HepG2 (cell line): ENCODE data around the gene PKNOX2. TPM values are rescaled to one million over a fixed set of nuclear protein-coding genes. Genes with fewer than 3 reads are reported as not detected.

ENCODE experiments used
- ATAC-seq: fragments of 200-7000 bp; cut with Tn5 transposase; 3 replicates; pipeline ENCODE4 v1.9.1; 2020; ENCODE audit warnings: mild to moderate bottlenecking, moderate library complexity
- BruUV-seq: library from RNA; stranded (reverse); fragments of 400-500 nt; replicated peaks from 2 replicates; lab custom pipeline; 2021; lab: Mats Ljungman, UMichigan
- CTCF ChIA-PET: fragments of 300-600 bp; formaldehyde crosslinking; extraction: SDS; loops from one replicate; lab custom pipeline; 2021; ENCODE audit warnings: low total read pairs, inconsistent platforms, low intra/inter-chr PET ratio; lab: Yijun Ruan, JAX
- POLR2A ChIA-PET: fragments of 350-600 bp; sonication (Branson Sonifier 250); formaldehyde crosslinking; loops from one replicate; lab custom pipeline; 2020; ENCODE audit warnings: antibody characterized with exemption, inconsistent platforms; lab: Yijun Ruan, JAX
- DNase-seq: peaks from one replicate; pipeline ENCODE4 v3.0.0-alpha.2; 2015; ENCODE audit warnings: low spot score
- FAIRE-seq: peaks from 3 replicates; lab custom pipeline; 2011; peaks lifted over from hg19 to GRCh38; lab: Jason Lieb, UNC
- H2AFZ ChIP-seq: one replicate; pipeline ENCODE4 v1.6.1; 2011; ENCODE audit warnings: low read length, inconsistent platforms
- H3K27ac ChIP-seq: fragments of 300-600 bp; 3 replicates; pipeline ENCODE4 v1.8.0; 2011; ENCODE audit warnings: mixed run types, mild to moderate bottlenecking, mixed read lengths, low read length, inconsistent platforms; ENCODE audit not compliant: insufficient read depth; ENCODE audit errors: extremely low read length
- H3K27me3 ChIP-seq, 2 experiments: fragments of 200-600 bp in 1 of 2; 2 replicates in 1 of 2; 3 replicates in 1 of 2; pipeline versions ENCODE4 v1.6.0 to v1.8.0; 2011; ENCODE audit warnings: low read length in 2 of 2, mild to moderate bottlenecking in 2 of 2, moderate library complexity in 2 of 2, inconsistent platforms in 1 of 2; ENCODE audit not compliant: insufficient read depth in 2 of 2, control insufficient read depth in 1 of 2
- H3K36me3 ChIP-seq, 2 experiments: fragments of 200-600 bp in 1 of 2; replicated peaks in 1 of 2; 2 replicates in 1 of 2; 3 replicates in 1 of 2; pipeline versions ENCODE4 v1.5.1 to v1.8.0; 2011; ENCODE audit warnings: low read length in 2 of 2, inconsistent platforms in 1 of 2; ENCODE audit not compliant: insufficient read depth in 2 of 2, control insufficient read depth in 1 of 2
- H3K4me1 ChIP-seq: 2 replicates; pipeline ENCODE4 v1.5.1; 2012; ENCODE audit warnings: low read length, inconsistent platforms; ENCODE audit not compliant: insufficient read depth
- H3K4me2 ChIP-seq: 2 replicates; pipeline ENCODE4 v1.6.0; 2011; ENCODE audit warnings: low read depth, low read length, inconsistent platforms
- H3K4me3 ChIP-seq, 3 experiments: fragments of 200-600 bp in 1 of 3; sonication (generic), shearing (Covaris generic) in 1 of 3; replicated peaks in 1 of 3; 2 replicates each; pipeline ENCODE4 v1.5.1; 2011 to 2016; ENCODE audit warnings: low read length in 3 of 3, inconsistent platforms in 2 of 3, low read depth in 2 of 3, mild to moderate bottlenecking in 2 of 3, control low read depth in 1 of 3, mixed read lengths in 1 of 3; ENCODE audit not compliant: insufficient read depth in 1 of 3
- H3K79me2 ChIP-seq: one replicate; pipeline ENCODE4 v1.6.1; 2011; ENCODE audit warnings: low read length, inconsistent platforms; ENCODE audit not compliant: insufficient read depth
- H3K9ac ChIP-seq: 2 replicates; pipeline ENCODE4 v1.6.0; 2011; ENCODE audit warnings: mild to moderate bottlenecking, low read depth, low read length, inconsistent platforms; ENCODE audit not compliant: insufficient read depth
- H3K9me3 ChIP-seq: 2 replicates; pipeline ENCODE4 v1.5.1; 2012; ENCODE audit warnings: mild to moderate bottlenecking, low read length
- H4K20me1 ChIP-seq: 2 replicates; pipeline ENCODE4 v1.6.0; 2011; ENCODE audit warnings: inconsistent platforms, mild to moderate bottlenecking, low read length, moderate library complexity; ENCODE audit not compliant: insufficient read depth
- CEBPB ChIP-seq: IDR thresholded peaks from 2 replicates; pipeline ENCODE4 v1.6.1; 2011; ENCODE audit warnings: low read depth, low read length, improper control_type of control experiment, borderline replicate concordance
- HNRNPL ChIP-seq: fragments of 200-400 bp; formaldehyde crosslinking; IDR thresholded peaks from 2 replicates; pipeline ENCODE4 v1.6.1; 2017; ENCODE audit warnings: mild to moderate bottlenecking, low read depth, low read length
- MED8 ChIP-seq: sonication (generic); formaldehyde crosslinking; IDR thresholded peaks from 2 replicates; pipeline ENCODE4 v1.8.1; 2023; ENCODE audit warnings: mild to moderate bottlenecking, missing genetic modification reagents; ENCODE audit not compliant: insufficient replicate concordance
- NFE2L1 ChIP-seq: sonication (generic); formaldehyde crosslinking; IDR thresholded peaks from 2 replicates; pipeline ENCODE4 v1.4.0; 2020; ENCODE audit warnings: missing genetic modification reagents, mild to moderate bottlenecking, borderline replicate concordance
- RERE ChIP-seq: IDR thresholded peaks from 2 replicates; pipeline ENCODE4 v1.6.1; 2016; ENCODE audit warnings: low read depth, missing genetic modification reagents, missing compliant biosample characterization
- ZMYM4 ChIP-seq: sonication (generic); formaldehyde crosslinking; IDR thresholded peaks from 2 replicates; pipeline ENCODE4 v1.8.1; 2023; ENCODE audit warnings: mild to moderate bottlenecking, missing genetic modification reagents
- ZNF768 ChIP-seq: sonication (generic); formaldehyde crosslinking; IDR thresholded peaks from 2 replicates; pipeline ENCODE4 v1.4.0; 2020; ENCODE audit warnings: missing genetic modification reagents
- ZNF850 ChIP-seq: sonication (generic); formaldehyde crosslinking; conservative IDR thresholded peaks from 2 replicates; pipeline ENCODE4 v1.9.0; 2021; ENCODE audit warnings: mild to moderate bottlenecking, missing genetic modification reagents
- WGBS: methylation state at CpG from one replicate; pipeline ENCODE4 v1.1.6; 2017; ENCODE audit warnings: low lambda C conversion rate; 5-methylcytosine and 5-hydroxymethylcytosine counted together
- in situ Hi-C: cut with HindIII; loops from 2 replicates; pipeline ENCODE4 v1.10.0; 2017; ENCODE audit warnings: low pct_unique_long_range_greater_than_20kb; ENCODE audit not compliant: extremely low pct_ligation_motif_present
- intact Hi-C: fragments of 100-400 bp; cut with micrococcal nuclease; formaldehyde crosslinking; loops from one replicate; pipeline ENCODE4 v1.10.0; 2022; ENCODE audit not compliant: unreplicated experiment
- polyA plus RNA-seq, 8 experiments: library from polyadenylated mRNA; depleted of rRNA in 3 of 8; stranded (reverse) in 7 of 8; unstranded in 1 of 8; fragments of >200 nt; fragmentation: Illumina TruSeq in 4 of 8; extraction: Trizol in 4 of 8; gene quantifications; 2 replicates each; pipeline versions ENCODE4 v1.2.1 to v1.2.3, GENCODE V29; 2011 to 2016; ENCODE audit warnings: low read depth in 4 of 8, missing spikeins in 1 of 8, mixed read lengths in 1 of 8; ENCODE audit not compliant: insufficient read depth in 1 of 8
- total RNA-seq, 5 experiments: library from RNA; depleted of rRNA; stranded (reverse); fragments of >200 nt; fragmentation: Illumina TruSeq; extraction: Trizol; gene quantifications; 2 replicates each; pipeline ENCODE4 v1.2.3, GENCODE V29; 2016; ENCODE audit warnings: low read depth in 1 of 5
- TF ChIP-seq, protein P1 (sequence below): sonication (generic); formaldehyde crosslinking; IDR thresholded peaks from 2 replicates; pipeline ENCODE4 v1.4.0; 2020; ENCODE audit warnings: missing genetic modification reagents, mild to moderate bottlenecking, borderline replicate concordance

PKNOX2 gene
- total and polyA plus RNA-seq, 2 of the 13 experiments (the other 11 are each of a cell fraction or from before 2014, with no cell fraction given): not detected

DNA sequence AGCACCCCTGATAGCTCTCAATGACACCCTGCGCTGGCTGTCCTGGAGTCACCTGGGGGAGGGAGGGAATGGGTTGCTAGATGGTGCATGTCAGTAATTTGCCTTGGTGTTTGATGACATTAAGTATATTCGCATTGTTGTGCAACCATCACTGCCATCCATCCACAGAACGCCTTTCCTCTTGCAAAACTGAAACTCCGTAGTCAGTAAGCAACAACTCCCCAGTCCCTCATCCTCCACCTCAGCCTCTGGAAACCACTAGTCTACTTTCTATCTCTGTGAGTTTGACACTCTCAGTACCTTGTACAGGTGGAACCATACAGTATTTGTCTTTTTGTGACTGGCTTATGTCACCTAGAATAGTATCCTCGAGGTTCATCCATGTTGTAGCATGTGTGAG, 62.6 kb downstream of the PKNOX2 start:
- no peak for ATAC-seq
- FAIRE-seq: no peak
- BruUV-seq: no TSS peak
- H3K9ac ChIP-seq: no peak overlapping the region
- no peaks in the 10 kb centered on the region for H3K36me3 ChIP-seq
- peaks cover 4 to 14% of the 10 kb centered on the region in 2 experiments; a peak in 4 of 5 replicates for H3K27me3 ChIP-seq
- H3K4me2 ChIP-seq: no peak overlapping the region
- CTCF ChIA-PET: no interaction called here
- no peaks in the 10 kb centered on the region for H4K20me1 ChIP-seq
- H3K4me1 ChIP-seq: no peaks in the 10 kb centered on the region
- no peak overlapping the region for H2AFZ ChIP-seq
- no peak overlapping the region for H3K4me3 ChIP-seq
- POLR2A ChIA-PET: no interaction called here
- WGBS: 0% methylated on average over 5 of the region's 5 CpGs
- intact Hi-C loops: loop anchor here (10.0 kb wide), 1 partner anchor 62 kb away; the partner anchor contains the start of gene PKNOX2
- H3K9me3 ChIP-seq: no peaks in the 10 kb centered on the region
- no peaks in the 10 kb centered on the region for H3K79me2 ChIP-seq
- H3K27ac ChIP-seq: no peak overlapping the region
- TF ChIP-seq MED8 (CRISPR knock-in tag) (no peak), HNRNPL (no peak), CEBPB (peak; percentile 55; the same call in 1 of the 2 replicates), ZMYM4 (CRISPR knock-in tag) (no peak)
- TF ChIP-seq, all 625 proteins: peak for 1
- in situ Hi-C loops: no loop called here
- DNase-seq: no peak

DNA sequence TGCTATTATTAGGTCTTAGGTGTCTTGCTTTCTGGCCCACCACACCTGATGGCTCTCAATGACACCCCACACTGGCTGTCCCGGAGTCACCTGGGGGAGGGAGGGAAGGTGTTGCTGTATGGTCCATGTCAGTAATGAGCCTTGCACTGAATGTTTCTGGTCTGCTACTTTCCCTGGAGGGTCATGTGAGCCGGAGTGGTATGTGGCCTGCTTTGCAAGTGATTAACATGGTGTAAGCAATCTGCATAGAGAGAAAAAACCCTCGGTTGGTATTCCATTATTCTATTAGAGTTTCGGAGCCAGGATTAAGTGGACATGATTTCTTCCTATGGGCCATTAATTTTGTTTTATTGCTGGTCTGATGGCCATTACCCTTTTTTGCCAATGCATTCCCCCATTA, 63.9 kb downstream of the PKNOX2 start:
- Histone ChIP-seq H4K20me1 (no peaks in the 10 kb centered on the region), H3K27ac (no peak overlapping the region), H3K27me3 (peaks cover 4 to 14% of the 10 kb centered on the region in 2 experiments; a peak in 4 of 5 replicates), H3K9me3 (no peaks in the 10 kb centered on the region), H2AFZ (no peak overlapping the region), H3K4me2 (no peak overlapping the region), H3K4me3 (no peak overlapping the region), H3K4me1 (no peaks in the 10 kb centered on the region), H3K79me2 (no peaks in the 10 kb centered on the region), H3K9ac (no peak overlapping the region), H3K36me3 (no peaks in the 10 kb centered on the region)
- CTCF ChIA-PET: no interaction called here
- DNase-seq (no peak), ATAC-seq (no peak), FAIRE-seq (no peak)
- no TSS peak for BruUV-seq
- WGBS: 5% methylated on average over 3 of the region's 4 CpGs
- in situ Hi-C loops (no loop called here), intact Hi-C loops (loop anchor here (10.0 kb wide), 1 partner anchor 64 kb away; the partner anchor contains the start of gene PKNOX2)
- POLR2A ChIA-PET: no interaction called here
- no peak for TF ChIP-seq ZNF768 (CRISPR knock-in tag)
- no peak for TF ChIP-seq NFE2L1 (CRISPR knock-in tag)
- TF ChIP-seq, protein P1, sequence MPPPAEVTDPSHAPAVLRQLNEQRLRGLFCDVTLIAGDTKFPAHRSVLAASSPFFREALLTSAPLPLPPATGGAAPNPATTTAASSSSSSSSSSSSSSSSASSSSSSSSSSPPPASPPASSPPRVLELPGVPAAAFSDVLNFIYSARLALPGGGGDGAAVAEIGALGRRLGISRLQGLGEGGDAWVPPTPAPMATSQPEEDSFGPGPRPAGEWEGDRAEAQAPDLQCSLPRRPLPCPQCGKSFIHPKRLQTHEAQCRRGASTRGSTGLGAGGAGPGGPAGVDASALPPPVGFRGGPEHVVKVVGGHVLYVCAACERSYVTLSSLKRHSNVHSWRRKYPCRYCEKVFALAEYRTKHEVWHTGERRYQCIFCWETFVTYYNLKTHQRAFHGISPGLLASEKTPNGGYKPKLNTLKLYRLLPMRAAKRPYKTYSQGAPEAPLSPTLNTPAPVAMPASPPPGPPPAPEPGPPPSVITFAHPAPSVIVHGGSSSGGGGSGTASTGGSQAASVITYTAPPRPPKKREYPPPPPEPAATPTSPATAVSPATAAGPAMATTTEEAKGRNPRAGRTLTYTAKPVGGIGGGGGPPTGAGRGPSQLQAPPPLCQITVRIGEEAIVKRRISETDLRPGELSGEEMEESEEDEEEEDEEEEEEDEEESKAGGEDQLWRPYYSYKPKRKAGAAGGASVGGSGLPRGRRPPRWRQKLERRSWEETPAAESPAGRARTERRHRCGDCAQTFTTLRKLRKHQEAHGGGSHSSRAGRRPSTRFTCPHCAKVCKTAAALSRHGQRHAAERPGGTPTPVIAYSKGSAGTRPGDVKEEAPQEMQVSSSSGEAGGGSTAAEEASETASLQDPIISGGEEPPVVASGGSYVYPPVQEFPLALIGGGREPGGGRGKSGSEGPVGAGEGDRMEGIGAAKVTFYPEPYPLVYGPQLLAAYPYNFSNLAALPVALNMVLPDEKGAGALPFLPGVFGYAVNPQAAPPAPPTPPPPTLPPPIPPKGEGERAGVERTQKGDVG (CRISPR knock-in tag): no peak
- TF ChIP-seq RERE: no peak
- no peak for TF ChIP-seq ZNF850 (CRISPR knock-in tag)
